ENCODE measurements around the gene TMPRSS3. TPM values are rescaled to one million over a fixed set of nuclear protein-coding genes. Genes with fewer than 3 reads are reported as not detected.

The TMPRSS3 gene
- total and polyA plus RNA-seq, 2 of the 13 experiments (the other 11 are each of a cell fraction or from before 2014, with no cell fraction given), result 2.8 to 16.9 TPM

- TF ChIP-seq ARID5B (CRISPR knock-in tag; IDR thresholded peaks at IDR 0.05) (no peak), WIZ (CRISPR knock-in tag; IDR thresholded peaks at IDR 0.05) (no peak), TCF7L2 (IDR thresholded peaks at IDR 0.05; ENCODE audit: low read depth, low read length) (no peak), BRF2 (CRISPR knock-in tag; IDR thresholded peaks at IDR 0.05) (no peak), ONECUT2 (CRISPR knock-in tag; IDR thresholded peaks at IDR 0.05) (no peak), MTA1 (CRISPR knock-in tag; IDR thresholded peaks at IDR 0.05; ENCODE audit: borderline replicate concordance) (no peak), ZBTB49 (CRISPR knock-in tag; IDR thresholded peaks at IDR 0.05; ENCODE audit: borderline replicate concordance) (no peak), ZNF33B (CRISPR knock-in tag; IDR thresholded peaks at IDR 0.05) (no peak)
- TF ChIP-seq, protein P1, sequence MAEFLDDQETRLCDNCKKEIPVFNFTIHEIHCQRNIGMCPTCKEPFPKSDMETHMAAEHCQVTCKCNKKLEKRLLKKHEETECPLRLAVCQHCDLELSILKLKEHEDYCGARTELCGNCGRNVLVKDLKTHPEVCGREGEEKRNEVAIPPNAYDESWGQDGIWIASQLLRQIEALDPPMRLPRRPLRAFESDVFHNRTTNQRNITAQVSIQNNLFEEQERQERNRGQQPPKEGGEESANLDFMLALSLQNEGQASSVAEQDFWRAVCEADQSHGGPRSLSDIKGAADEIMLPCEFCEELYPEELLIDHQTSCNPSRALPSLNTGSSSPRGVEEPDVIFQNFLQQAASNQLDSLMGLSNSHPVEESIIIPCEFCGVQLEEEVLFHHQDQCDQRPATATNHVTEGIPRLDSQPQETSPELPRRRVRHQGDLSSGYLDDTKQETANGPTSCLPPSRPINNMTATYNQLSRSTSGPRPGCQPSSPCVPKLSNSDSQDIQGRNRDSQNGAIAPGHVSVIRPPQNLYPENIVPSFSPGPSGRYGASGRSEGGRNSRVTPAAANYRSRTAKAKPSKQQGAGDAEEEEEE (CRISPR knock-in tag; IDR thresholded peaks at IDR 0.05; ENCODE audit: borderline replicate concordance), result no peak
- TF ChIP-seq, protein P2, sequence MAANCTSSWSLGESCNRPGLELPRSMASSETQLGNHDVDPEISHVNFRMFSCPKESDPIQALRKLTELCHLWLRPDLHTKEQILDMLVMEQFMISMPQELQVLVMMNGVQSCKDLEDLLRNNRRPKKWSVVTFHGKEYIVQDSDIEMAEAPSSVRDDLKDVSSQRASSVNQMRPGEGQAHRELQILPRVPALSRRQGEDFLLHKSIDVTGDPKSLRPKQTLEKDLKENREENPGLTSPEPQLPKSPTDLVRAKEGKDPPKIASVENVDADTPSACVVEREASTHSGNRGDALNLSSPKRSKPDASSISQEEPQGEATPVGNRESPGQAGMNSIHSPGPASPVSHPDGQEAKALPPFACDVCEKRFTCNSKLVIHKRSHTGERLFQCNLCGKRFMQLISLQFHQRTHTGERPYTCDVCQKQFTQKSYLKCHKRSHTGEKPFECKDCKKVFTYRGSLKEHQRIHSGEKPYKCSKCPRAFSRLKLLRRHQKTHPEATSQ (CRISPR knock-in tag; IDR thresholded peaks at IDR 0.05; ENCODE audit: borderline replicate concordance), result no peak
- TF ChIP-seq, protein P3, sequence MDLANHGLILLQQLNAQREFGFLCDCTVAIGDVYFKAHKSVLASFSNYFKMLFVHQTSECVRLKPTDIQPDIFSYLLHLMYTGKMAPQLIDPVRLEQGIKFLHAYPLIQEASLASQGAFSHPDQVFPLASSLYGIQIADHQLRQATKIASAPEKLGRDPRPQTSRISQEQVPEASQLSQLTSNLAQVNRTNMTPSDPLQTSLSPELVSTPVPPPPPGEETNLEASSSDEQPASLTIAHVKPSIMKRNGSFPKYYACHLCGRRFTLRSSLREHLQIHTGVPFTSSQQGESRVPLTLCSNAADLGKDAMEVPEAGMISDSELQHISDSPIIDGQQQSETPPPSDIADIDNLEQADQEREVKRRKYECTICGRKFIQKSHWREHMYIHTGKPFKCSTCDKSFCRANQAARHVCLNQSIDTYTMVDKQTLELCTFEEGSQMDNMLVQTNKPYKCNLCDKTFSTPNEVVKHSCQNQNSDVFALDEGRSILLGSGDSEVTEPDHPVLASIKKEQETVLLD (CRISPR knock-in tag; IDR thresholded peaks at IDR 0.05; ENCODE audit: low read depth), result no peak
Measured at GRCh38 chr21:42377211-42377950, 18.5 kb downstream of the TMPRSS3 start (continued).

All from HepG2 (cell line).